RWPE1 (cell line): ENCODE data around the gene ONECUT3.
A peak's percentile ranks its signal among the peaks of the same experiment; 100 is the strongest.

ENCODE experiments used
- CTCF ChIA-PET: fragments of 350-600 bp; sonication (Branson Sonifier 250); formaldehyde crosslinking; extraction: SDS; loops from one replicate; lab custom pipeline; 2021; lab: Yijun Ruan, JAX
- POLR2A ChIA-PET: fragments of 400-600 bp; formaldehyde crosslinking; extraction: SDS; loops from one replicate; lab custom pipeline; 2020; ENCODE audit warnings: antibody characterized with exemption; ENCODE audit not compliant: low non-redundant PET; lab: Yijun Ruan, JAX
- DNase-seq: peaks from one replicate; pipeline ENCODE4 v3.0.0; 2012; ENCODE audit warnings: low spot score
- H3K27ac ChIP-seq: fragments of 450-650 bp; 2 replicates; pipeline ENCODE4 v1.5.1; 2017
- CTCF ChIP-seq: fragments of 450-650 bp; conservative IDR thresholded peaks from 2 replicates; pipeline ENCODE4 v1.5.1; 2017; ENCODE audit warnings: low read depth, mild to moderate bottlenecking

The ONECUT3 gene

GRCh38 chr19:1745589-1746031, 7.7 kb upstream of the ONECUT3 start:
- POLR2A ChIA-PET: interaction anchor here (0.5 kb wide), 1 partner anchor 14 kb away, joined by 3 read pairs; no protein-coding TSS in a partner anchor
- no peak for DNase-seq
- no peak for TF ChIP-seq CTCF
- no peak overlapping the region; the same call in 1 of the 2 replicates for H3K27ac ChIP-seq
- CTCF ChIA-PET: interaction anchor here (1.3 to 1.8 kb wide), 3 partner anchors 11 to 73 kb away, joined by 4 to 6 read pairs (median 4); no protein-coding TSS in a partner anchor

GRCh38 chr19:1746401-1747284, 6.7 kb upstream of the ONECUT3 start:
- H3K27ac ChIP-seq: peak overlapping the region; percentile 86
- TF ChIP-seq CTCF: no peak
- DNase-seq: peak; percentile 48
- ChIA-PET POLR2A (no interaction called here), CTCF (interaction anchor here (0.6 to 1.9 kb wide), 5 partner anchors 35 to 275 kb away, joined by 3 to 8 read pairs (median 4); no protein-coding TSS in a partner anchor)

DNA sequence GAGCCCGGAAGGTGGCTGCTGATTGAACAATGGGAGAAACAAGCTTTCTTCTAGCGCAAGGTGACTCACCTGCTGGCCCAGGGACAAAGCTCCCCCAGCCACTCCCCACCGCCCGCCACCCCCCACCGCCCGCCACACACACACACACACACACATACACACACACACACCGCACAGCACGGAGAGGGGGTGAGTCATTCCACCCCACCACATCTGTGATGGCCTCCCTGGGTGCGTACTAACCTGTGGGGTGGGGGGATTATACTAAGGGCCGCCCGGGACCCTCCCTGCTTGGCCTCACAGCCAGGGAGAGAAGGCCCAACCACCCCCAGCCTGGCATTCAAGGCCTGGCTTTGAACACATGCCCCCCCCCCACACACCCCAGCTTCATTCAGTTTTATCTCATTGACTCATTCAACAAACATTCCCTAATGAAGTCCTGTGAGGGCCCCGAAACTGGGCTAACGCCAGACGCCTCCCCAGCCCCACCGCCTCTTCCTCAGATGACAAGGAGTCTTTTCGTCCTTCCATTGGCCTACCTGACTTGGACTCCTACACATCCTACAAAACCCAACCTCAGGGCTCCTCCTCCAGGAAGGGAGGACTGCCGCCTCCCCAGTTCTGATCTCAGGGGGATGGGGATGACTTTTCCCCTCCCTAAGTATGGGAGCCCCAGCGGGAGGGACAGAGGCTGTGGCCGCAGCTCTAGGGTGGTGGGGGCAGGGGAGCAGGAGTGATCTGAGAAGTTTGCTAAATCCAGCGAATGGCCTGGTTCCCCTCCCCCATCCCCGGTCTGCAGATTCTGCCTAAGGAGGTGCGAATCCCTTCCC, 5.8 kb upstream of the ONECUT3 start:
- DNase-seq: peak; percentile 98
- CTCF ChIA-PET: interaction anchor here (0.6 to 1.9 kb wide), 6 partner anchors 19 to 275 kb away, joined by 4 to 8 read pairs (median 4); no protein-coding TSS in a partner anchor

GRCh38 chr19:1748115-1748872, 5.0 kb upstream of the ONECUT3 start:
- no peak for TF ChIP-seq CTCF
- ChIA-PET CTCF (interaction anchor here (0.6 to 1.9 kb wide), 3 partner anchors 19 to 78 kb away, joined by 4 to 8 read pairs (median 4); no protein-coding TSS in a partner anchor), POLR2A (no interaction called here)
- peak overlapping the region; percentile 86 for H3K27ac ChIP-seq
- peak; percentile 54 for DNase-seq

More for the DNA sequence above, 5.8 kb upstream of the ONECUT3 start:
- TF ChIP-seq CTCF: no peak
- peak overlapping the region; percentile 86 for H3K27ac ChIP-seq
- POLR2A ChIA-PET: no interaction called here

- no peak overlapping the region for H3K27ac ChIP-seq
- CTCF ChIA-PET: no interaction called here
- POLR2A ChIA-PET: no interaction called here
- DNase-seq: no peak
- no peak for TF ChIP-seq CTCF
Measured at GRCh38 chr19:1748873-1749341, 4.4 kb upstream of the ONECUT3 start.
